GM12864 (cell line): Measurements from ENCODE around the gene HPN.
"Not testable (repeated sequence)": the region's sequence is repeated elsewhere in the genome, so short reads cannot be mapped to it uniquely, and the experiment has no call there.

Experiments used
- DNase-seq: peaks from one replicate; pipeline ENCODE4 v3.0.0-alpha.2; 2011; ENCODE audit warnings: low read depth
- H3K4me3 ChIP-seq: 2 replicates; pipeline ENCODE4 v1.5.1; 2011; ENCODE audit warnings: mild to moderate bottlenecking, low read depth, low read length, control low read depth
- TF ChIP-seq, protein P1 (sequence below): IDR thresholded peaks from 2 replicates; pipeline ENCODE4 v1.5.1; 2011; ENCODE audit warnings: low read depth, mild to moderate bottlenecking, moderate library complexity, low read length, control low read depth, inconsistent platforms; ENCODE audit errors: missing control alignments

The HPN gene

DNA sequence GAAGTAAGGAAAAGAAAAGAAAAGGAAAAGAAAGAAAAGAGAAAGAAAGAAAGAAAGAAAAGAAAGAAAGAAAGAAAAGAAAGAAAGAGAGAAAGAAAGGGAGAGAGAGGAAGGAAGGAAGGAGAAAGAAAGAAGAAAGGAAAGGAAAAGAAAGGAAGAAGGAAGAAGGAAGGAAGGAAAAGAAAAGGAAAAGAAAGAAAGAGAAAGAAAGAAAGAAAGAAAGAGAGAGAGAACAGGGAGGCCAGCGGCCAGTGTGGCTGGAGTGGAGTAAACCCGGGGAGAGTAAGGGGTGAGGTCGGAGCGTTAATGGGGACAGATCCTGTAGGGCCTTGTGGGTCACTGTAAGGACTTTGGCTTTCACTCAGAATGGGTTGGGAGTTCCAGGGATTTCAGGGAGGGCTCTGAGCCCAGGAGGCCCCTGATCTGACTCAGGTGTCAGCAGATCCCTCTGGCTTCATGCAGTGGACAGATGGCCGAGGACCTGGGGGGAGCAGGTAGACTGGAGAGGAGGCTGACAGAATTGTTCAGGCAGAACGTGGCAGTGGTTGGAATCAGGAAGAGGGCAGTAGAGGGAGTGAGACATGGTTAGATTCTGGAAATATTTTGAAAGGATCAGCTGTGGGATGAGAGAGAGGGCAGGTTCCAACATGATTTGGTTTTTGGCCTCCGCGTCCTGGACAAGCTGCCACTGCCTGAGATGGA is 54.3 kb downstream of the HPN start:
- DNase-seq, result no peak
- H3K4me3 ChIP-seq, result no peak overlapping the region
- TF ChIP-seq, protein P1, sequence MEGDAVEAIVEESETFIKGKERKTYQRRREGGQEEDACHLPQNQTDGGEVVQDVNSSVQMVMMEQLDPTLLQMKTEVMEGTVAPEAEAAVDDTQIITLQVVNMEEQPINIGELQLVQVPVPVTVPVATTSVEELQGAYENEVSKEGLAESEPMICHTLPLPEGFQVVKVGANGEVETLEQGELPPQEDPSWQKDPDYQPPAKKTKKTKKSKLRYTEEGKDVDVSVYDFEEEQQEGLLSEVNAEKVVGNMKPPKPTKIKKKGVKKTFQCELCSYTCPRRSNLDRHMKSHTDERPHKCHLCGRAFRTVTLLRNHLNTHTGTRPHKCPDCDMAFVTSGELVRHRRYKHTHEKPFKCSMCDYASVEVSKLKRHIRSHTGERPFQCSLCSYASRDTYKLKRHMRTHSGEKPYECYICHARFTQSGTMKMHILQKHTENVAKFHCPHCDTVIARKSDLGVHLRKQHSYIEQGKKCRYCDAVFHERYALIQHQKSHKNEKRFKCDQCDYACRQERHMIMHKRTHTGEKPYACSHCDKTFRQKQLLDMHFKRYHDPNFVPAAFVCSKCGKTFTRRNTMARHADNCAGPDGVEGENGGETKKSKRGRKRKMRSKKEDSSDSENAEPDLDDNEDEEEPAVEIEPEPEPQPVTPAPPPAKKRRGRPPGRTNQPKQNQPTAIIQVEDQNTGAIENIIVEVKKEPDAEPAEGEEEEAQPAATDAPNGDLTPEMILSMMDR, result no peak

DNA sequence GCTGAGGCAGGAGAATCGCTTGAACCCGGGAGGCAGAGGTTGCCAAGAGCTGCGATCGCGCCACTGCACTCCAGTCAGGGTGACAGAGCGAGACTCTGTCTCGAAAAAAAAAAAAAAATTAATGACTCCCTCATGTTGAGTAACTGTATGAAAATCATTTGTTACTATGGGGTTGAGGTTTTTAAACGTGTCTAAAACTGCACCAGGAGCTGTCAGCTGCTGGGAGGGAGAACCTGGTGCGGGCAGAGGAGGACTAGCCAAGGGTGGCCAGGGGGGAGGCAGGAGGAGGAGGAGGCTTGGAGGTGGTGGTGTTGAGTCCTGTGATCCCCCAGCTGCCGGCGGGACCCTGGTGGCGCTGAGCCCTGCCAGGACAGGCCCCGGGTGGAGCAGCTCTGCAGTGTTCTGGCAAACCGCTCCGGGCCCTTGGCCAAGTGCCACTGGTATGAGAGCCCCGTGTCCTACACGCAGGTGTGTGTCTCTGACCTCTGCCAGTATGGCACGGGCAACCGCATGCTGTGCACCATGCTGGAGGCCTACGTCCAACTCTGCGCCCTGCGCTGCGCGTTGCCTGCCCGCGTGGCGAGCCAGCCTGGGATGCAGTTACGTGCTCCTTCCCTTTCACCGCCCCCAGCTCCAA is 57.0 kb downstream of the HPN start:
- DNase-seq, result no peak
- TF ChIP-seq, protein P1, result no peak
- no peak overlapping the region for H3K4me3 ChIP-seq

DNA sequence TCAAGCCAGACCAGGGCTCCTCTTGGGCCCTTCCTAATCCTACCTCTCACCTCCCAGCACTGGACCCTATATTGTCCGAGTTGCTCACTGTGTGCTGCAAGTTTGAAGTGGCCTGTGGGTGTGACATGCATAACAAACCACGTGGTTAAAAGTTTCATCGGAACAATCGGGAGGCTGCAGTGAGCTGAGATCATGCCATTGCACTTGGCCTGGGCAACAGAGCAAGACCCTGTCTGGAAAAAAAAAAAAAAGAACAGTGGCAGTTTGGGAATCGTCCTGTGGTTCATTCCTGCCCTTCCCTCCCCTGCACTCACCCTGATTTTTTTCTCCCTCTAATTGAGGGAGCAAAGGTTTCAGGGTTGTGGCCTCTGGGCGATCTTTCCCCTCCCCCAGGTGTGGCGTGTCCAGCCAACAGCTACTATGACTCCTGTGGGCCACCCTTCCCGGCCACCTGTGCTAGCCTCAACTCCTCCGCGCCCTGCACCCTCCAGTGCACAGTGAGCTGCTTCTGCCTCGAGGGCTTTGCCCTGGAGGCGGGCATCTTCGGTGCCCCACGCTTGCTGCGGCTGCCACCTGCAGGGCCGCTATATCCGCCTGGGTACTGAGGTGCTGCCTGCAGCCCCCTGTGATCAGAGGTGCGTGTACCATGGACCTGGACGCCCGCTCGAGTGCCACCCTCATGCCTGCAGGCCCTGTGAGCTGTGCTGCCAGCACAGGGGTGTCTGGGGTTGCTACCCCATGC is 57.8 kb downstream of the HPN start:
- DNase-seq, result no peak
- TF ChIP-seq, protein P1, result no peak
- H3K4me3 ChIP-seq, result no peak overlapping the region

DNA sequence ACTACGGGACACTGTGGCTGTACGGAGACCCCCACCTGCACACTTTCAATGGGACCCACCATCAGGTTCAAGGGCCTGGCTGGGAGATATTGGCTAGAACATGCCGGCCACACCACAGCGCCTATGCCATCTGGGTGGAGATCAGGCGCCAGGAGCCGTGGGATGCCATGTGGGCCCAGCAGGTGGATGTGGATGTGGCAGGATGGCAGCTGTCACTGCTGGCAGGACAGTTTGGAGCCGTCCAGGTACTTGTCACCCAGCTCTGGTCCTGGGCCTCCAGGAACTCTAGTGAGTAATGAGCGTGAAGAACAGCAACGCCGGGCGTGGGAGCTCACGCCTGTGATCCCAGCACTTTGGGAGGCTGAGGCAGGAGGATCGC is 58.4 kb downstream of the HPN start:
- TF ChIP-seq, protein P1, result no peak
- DNase-seq, result no peak
- no peak overlapping the region for H3K4me3 ChIP-seq

DNA sequence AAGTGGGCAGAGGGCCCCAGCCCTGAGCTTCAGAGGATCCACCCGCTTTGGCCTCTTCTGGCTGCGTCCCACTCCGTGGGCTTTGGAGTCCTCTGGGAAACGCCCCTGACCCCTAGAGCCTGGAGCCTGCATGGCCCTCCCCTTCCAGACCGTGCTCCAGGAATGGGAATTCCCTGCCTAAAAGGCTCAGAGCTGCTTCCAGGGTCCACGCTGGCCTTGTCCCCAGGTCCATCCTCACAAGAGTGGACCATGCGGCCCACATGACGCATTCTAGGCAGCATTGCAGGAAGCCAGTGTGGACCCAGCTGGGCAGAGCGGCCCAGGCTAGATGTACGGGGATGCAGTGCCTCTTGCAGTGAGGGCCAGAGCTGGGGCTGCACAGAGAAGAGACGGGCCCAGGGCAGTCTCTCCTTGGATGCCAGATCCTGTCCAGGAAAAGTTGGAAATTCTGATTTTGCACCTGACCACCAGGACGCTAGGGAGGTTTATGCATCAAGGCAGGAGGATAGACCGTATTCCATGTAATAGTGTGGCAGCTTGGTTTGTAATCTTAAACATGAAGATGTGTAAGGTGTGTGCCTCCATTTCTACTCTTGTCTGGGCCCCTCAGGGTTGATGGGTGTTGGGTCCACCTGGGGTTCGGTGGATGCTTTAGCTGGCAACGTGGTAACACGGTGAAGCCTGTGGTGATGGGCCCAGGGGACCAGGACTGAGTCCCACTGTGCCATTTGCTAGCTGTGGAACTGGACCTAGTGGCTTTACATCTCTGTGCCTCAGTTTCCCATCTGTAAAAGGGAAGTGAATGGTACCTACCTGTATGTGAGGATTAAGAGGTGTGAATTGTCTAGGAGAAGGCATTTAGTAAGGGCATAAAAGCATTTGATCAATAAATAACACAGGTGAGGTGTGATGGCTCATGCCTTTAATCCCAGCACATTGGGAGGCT is 59.3 kb downstream of the HPN start:
- no peak for DNase-seq
- TF ChIP-seq, protein P1, result no peak
- no peak overlapping the region for H3K4me3 ChIP-seq

DNA sequence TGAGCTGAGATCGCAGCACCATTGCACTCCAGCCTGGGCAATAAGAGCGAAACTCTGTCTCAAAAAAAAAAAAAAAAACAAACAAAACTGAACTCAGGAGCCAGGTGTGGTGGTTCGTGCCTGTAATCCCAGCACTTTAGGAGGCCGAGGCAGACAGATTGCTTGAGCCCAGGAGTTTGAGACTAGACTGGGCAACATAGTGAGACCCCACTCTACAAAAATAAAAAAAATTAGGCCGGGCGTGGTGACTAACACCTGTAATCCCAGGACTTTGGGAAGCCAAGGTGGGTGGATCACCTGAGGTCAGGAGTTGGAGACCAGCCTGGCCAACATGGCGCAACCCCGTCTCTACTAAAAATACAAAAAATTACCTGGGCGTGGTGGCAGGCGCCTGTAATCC is 60.4 kb downstream of the HPN start:
- H3K4me3 ChIP-seq, DNase-seq: not testable (repeated sequence)

DNA sequence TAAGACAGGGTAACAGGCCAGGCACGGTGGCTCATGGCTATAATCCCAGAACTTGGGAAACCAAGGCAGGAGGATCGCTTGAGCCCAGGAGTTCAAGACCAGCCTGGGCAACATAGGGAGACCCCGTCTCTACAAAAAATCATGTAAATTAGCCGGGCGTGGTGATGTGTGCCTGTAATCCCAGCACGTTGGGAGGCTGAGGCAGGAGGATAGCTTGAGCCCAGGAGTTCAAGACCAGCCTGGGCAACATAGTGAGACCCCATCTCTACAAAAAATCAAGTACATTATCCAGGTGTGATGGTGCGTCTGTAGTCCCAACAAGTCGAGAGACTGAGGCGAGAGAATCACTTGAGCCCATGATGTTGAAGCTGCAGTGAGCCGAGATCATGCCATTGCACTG is 62.1 kb downstream of the HPN start:
- DNase-seq, H3K4me3 ChIP-seq: not testable (repeated sequence)
